GM19372 (cell line): ENCODE measurements around the gene NUDT22.
A peak's percentile ranks its signal among the peaks of the same experiment; 100 is the strongest.
"Not testable (repeated sequence)": the region's sequence is repeated elsewhere in the genome, so short reads cannot be mapped to it uniquely, and the experiment has no call there.

Experiments
- ATAC-seq: cut with Tn5 transposase; IDR thresholded peaks from one replicate; pipeline ENCODE4 v1.9.1; 2021; ENCODE audit warnings: mild to moderate bottlenecking, low read depth, moderate library complexity; ENCODE audit not compliant: unreplicated experiment

Gene NUDT22

DNA sequence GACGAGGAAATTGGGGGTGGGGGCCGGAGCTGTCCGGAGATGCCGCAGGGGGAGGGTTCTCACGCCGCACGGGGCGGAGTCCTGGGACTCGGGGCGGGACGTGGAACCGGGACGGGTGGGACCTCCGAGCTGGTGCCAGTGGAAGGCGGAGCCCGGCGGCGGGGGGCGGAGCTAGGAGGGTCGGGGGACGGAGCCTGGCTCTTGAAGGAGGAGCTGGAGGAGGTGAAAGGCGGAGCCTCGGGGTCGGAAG is 15.1 kb downstream of the NUDT22 start:
- peak; percentile 74 for ATAC-seq

DNA sequence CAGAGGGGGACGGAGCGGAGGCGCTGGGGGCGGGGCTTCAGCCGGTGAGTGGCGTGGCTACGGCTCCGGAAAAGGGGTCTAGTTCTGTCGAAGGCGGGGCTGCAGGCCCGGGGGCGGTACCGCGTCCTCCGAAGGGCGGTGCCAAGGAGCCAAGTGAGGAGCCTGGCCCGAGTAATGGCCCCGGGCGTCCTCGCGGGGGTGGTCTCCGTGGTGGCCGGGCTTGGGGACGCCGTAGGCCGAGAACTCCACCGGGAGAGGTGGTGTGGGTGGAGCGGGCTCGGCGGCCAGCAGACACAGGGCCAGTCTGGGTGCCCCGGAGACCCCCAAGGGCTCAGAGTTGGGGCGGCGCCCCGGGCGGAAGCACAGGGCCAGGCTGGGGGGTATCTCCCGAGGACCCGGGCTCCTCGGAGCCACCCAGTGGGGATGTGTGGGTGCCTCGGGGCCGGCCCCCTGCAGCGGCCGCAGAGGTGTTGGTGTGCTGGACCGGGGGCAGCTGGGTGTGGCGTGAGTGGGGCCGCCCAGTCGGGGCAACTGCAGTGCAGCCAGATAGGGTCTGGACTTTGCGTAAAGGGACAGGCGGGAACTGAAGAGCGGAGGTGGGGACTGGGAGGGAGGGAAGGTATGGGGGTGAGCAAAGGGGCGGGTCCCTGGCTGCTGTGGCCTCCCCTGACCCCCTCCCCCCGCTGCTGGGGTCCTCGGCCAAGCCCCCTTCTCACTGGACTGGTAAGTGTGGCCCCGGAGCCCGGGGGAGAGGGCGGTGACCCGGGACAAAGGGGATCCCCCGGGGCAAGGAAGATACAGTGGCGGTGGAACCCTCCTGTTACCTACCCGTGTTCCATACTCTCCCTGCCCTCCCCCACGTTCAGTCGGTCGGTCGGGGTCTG is 15.7 kb downstream of the NUDT22 start:
- peak; percentile 2 for ATAC-seq

DNA sequence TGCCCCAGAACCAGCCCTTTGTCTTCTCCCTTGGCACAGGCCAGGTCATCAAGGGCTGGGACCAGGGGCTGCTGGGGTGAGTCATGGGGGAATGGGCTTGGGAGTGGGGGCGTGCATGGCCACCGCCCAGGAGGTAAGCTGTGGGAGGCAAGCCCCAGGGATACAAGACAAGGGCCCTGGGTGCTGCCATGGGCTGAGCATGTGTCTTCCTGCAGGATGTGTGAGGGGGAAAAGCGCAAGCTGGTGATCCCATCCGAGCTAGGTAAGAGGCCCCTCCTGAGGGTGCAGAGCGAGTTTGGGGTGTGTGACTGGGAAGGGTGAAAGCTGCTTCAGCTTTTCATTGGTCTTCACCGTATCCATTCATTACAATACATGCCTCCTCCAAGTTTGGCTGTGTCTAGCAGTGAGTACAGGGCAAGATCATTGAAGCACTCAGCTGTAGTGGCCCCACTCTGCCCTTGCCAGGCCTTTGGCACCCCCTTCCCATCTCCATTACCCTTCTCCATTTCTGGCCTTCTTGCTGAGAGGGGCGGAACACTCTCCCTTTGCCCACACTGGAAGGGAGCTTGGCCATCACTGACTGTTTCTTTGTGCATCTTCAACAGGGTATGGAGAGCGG is 17.3 kb downstream of the NUDT22 start:
- no peak for ATAC-seq

DNA sequence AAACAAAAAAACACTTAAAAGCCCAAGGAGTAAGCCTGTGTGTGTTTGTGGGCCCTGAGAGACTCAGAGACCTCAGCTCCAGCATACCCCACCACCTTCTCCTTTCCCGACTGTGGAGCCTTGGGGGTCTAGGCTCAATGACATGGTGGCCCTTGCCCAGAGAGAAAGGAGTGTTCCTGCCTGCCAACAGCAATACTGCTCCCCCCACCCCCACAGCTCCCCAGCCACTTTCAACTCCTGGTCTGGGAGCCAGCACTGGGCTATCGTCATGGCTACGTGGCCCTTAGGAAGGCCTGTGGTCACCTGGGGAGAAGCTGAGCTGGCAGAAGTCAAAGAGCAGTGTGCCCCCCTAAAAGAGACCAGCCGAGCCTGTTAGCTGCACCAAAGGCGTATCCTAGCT is 18.0 kb downstream of the NUDT22 start:
- no peak for ATAC-seq

DNA sequence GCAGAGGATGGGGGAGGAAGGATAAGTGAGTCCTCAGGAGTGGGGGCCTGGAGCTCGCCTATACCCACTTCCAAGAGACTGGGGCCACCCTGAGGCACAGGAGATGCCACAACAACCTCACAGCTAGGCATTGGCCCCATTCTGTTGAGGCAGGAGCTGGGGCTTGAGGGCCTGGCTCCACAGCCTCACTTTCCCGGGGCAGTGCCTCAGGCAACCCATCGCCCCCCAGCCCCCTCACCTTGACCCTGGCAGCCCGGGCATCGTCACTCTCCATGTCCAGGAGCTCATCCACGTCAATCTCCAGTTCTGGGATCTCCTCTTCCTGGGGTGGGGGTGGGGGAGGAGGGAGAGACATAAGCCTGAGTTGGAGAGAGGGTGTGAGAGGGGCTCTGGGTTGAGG is 18.9 kb downstream of the NUDT22 start:
- no peak for ATAC-seq

DNA sequence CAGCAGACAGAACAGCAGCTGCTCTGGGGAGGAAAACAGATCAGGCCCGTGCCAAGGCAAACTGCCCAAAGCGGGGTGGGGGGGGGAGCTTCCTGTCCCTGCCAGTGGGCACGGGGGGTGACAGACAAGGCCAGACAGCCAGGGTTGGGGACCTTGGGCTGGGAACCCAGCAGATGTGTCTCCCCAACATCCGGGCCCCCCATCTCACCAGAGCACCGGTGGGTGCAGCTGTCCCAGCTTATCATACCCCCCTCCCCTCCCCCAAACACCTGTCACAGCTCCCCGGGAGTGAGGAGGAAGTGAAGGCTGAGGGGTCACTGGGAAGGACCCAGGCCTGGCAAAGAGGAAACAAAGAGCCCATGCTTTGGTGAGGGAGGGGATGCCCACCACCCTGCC is 19.3 kb downstream of the NUDT22 start:
- no peak for ATAC-seq

DNA sequence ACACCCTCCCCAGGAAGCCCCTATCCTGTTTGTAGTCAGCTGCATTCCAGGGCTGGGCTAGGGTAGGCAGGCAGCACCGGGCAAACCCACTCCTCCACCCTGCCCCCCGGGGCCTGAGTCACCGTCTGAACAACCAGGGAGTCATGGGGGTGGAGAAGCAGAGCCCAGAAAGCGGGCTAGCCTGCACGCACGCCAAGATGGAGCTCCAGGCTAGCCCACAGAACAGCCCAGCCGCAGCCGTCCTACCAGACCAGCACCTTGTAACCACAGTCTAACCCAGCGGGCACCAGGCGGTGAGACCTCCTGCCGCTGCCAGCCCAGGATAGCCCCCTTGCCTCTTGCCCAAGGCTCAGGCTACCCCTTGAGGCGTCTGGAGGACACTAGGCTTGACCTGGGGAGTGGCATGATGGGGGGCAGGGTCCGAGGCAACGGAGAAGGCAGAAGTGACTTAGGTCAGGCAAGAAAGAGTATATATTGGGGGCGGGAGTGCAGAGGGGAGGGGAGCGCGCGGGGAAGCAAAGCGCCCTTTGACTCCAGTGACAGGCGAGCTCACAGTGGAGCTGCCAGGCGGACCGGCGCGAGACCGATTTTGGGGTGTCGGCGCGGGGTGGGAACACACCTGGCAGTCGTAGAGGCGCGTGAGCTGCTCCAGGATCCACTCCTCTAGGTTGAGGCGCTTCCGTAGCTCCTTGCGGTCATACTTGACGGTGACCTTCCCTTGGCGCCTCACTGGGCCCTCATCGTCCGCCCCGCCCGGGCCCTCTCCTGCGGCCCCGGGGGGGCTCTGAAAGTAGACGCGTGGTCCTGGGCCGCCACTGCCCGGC is 19.9 kb downstream of the NUDT22 start:
- no peak for ATAC-seq

DNA sequence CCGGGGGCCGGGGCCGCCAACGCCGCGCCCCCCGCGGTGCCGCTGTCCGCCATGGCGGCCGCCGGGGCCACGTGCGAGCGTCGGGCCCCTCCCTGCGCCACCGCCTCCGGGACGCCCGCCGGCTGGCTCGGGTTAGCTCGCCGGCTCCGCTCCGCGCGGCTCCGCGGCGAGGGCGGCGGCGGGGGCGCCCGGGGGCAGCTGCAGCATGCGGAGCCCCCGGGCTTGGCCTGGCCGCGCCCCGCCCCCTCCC is 20.5 kb downstream of the NUDT22 start:
- ATAC-seq, result not testable (repeated sequence)

DNA sequence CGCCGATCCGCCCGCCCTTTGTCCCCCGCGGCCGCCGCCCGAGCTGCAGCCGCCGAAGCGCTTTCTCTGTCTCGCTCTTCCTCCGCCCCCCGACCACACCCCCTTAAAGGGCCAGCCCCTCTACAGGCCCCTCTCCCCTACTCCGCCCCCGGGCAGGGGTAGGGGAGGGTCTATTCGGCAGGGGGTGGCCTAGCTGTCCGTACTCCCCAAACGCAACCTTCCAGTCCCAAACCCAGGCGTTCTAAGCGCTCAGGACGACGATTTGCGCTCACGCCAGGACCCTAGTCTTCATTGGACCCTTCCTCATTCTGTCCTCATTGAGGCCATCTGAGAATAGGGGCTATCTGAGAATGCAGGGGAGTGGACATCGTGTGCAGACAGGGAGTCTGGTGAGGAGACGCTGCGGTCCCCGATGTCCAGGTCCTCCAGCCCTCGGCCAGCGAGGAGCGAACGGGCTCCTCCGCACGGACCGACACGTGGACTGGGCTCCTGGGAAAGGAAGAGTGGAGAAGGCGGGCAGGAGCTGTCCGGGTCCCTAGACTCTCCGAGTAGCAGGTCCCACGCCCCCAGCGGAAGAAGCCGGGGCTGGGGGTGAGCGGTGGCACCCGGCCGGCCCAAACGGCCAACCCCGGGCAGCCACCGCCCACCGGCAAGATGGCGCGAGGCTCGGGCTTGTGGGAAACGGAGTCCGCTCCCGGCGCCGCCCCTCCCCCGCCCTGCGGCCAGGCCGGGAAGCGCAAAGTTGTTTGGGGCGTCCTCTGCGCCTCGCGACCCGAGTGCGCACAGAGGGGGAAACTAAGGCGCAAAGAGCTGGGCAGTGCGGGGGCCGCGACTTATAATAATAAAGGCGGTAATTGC is 21.0 kb downstream of the NUDT22 start, which contains the start of gene PPP1R14B:
PPP1R14B (minus strand) TSS at position 73 of the 858 bp plus-strand sequence. CDS start 270 bp downstream, outside the sequence.
- ATAC-seq, result peak; percentile 39

DNA sequence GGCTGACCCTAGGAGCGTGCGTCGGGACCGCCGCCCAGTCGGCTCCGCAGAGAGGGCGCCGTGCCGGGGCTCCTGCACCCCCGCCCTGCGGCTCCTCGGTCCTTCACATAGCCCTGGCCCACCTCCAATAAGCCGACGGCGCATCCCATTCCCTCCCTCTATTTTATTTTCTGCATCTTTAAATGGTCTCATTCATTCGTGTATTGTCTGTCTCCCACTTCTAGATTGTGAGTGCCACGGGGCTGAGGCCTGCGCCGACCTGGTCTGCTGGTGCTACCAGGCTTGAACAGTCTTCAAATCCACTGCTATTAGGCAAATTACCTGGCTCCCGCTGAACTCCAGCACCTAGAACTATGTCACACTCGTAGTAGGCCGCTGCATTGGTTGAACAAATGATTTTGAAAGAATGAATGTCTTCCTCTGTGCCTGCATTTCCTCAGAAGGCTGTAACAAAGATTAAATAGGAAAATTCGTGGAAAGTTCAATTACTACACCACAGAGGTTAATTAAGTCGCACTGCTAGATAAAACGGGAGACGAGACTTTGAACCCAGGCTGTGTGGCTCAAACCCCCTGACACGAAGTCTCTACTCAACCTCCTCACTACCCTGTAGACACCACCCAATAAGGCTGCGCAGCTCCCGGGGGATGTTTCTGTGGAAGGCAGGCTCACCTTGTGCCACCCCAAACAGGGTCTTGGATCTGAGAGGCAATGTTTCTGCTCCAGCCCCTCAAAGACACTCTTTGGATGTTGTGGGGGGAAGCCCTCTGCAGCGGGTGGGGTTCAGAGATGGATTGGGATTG is 21.9 kb downstream of the NUDT22 start:
- no peak for ATAC-seq

DNA sequence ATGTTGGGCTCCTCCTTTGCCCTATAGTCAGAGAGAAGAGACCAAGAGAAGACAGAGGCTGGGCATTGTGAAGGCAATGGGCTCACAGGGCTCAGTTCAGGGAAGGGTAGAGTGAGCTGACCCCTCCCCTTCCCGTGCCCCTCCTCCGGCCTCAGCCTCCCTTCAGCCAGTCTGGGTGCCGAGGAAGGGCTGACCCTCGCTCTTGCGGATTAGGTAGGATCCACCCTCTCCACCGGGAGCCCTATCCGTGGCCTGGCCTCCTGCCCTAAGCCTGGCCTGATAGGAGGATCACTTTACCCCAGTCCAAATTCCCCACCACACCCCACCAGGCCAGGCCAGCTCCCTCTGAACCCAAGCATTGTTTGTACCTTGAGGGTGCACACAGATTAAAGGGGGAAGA is 22.5 kb downstream of the NUDT22 start:
- ATAC-seq, result no peak

DNA sequence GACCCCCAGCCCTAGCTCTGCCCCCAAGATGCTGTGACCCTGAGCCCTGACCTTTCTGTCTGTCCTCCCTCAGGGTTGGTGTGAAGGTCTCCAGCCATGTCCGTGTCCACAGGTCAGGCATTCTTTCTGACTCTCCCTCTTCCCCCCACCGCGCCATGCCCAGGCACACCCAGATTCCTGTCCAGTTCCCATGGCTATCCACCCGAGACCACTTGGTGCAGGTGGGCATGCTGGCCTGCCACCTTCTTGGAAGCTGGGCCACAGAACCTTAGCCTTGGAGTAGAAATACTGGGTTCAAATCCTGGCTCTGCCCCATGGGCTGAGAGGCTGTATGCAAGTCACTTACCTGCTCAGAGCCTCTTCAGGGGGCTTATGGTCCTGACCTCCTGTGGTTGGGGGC is 23.0 kb downstream of the NUDT22 start:
- ATAC-seq, result no peak

DNA sequence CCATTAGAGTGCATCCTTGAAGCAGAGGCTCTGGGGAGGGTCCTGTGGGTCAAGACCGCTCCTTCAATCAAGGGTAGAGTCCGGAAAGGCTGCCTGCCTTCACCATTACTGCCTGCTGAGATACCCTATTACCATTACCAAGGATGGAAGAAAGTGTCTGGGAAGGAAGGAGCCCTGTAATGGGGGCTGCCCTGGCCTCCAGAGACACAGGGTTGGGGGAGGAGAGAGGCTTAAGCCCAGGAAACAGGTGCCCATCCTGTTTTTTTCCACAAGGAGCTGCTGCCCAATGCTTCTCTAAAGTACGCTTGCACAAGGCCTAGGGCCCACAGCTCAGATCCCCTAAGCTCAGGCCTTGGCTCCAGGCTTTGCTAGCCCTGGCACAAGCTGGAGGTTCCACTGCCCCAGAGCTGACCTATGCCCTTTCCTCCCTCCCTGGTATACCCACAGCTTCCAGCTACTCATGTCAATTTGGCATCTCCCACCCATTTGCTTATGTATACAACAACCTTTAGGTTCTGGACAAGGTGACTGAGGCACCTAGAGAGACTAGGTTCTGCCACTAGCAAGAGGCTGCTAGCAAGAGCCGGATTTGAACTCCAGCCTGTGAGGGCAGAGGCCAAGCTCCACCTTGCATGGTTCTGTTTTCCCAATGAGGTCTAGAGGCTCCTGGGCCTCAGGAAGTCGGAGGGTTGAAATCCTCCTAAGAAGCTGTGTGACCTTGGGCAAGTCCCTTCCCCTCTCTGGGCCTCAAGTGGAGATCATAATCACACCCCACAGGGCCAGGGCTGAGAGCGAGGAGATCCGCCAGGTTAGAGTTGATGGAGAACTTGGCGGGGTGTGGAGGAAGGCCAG is 23.7 kb downstream of the NUDT22 start:
- no peak for ATAC-seq

DNA sequence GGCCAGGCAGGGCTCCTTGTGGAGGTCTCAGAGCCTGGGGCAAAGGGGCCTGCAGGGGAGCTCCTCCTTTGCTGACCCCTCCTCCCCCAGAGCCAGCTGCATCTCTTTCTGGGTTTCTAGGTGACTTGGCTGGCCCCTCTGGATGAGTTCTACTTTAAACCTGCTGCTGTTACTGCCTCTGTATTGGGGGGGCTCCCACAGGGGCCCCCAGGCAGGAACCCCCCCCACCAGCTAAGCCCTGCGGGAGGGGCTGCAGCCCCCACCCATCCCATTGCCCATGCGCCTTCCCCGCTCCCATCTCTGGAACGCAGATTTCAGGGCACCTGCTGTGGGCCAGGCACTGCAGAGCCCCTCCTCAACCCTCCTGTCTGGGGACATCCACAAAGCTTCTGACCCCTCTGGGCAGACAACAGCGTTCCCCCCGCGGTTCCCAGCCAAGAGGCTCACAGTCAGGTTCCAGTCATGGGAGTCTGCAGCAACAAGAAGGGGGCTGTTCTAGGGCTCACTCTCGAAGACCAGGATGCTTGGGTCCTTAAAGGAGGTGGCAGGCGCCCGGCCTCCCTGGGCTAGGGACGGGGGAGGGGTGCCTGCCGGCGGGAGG is 24.4 kb downstream of the NUDT22 start:
- no peak for ATAC-seq

DNA sequence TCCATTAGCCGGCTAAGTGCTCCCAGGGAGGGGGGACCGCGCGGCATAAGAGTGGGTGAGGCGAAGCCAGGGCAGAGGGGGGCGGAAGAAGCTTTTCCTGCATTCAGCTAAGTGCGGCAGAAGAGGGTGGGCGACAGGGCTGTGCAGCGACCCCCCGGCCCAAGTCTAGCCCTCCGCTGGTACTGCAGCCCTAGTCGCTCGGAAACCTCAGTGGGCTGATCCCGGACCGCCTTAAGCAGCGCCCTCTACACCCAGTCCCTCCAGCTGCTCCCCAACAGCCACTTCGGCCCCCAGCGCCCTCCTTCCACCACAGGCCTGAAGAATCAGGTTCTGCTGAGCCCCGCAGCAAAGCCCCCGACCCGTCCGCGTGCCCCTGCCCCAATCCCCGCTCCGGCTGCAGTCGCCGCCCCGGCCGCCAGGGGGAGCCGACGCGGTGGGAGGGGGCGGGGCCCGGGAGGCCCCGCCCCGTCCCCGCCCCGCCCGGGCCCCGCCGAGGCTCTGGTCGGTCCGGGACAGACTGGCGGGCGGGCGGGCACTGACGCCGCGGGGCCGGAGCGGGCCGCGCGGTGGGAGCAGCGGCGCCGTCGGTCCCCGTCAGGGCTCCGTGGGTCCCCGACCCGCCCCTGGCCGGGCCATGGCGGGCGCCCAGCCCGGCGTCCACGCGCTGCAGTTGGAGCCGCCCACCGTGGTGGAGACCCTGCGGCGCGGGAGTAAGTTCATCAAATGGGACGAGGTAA is 25.1 kb downstream of the NUDT22 start, which contains the start of gene PLCB3:
PLCB3 (plus strand) TSS at position 515 of the 737 bp plus-strand sequence; CDS start at position 635, 120 bp downstream.
- no peak for ATAC-seq

DNA sequence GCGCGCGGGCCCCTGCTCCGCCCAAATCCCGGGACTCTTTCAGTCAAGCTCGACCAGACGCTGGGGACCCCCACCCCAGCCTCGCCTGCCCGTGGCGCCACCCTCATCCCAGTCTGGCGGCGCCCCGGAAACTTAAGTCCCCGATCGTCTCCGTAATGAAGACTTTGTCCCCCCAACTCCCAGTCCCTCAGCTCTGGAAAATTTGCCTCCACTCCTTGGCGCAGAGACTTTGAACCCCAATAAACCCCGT is 25.6 kb downstream of the NUDT22 start:
- ATAC-seq, result no peak

DNA sequence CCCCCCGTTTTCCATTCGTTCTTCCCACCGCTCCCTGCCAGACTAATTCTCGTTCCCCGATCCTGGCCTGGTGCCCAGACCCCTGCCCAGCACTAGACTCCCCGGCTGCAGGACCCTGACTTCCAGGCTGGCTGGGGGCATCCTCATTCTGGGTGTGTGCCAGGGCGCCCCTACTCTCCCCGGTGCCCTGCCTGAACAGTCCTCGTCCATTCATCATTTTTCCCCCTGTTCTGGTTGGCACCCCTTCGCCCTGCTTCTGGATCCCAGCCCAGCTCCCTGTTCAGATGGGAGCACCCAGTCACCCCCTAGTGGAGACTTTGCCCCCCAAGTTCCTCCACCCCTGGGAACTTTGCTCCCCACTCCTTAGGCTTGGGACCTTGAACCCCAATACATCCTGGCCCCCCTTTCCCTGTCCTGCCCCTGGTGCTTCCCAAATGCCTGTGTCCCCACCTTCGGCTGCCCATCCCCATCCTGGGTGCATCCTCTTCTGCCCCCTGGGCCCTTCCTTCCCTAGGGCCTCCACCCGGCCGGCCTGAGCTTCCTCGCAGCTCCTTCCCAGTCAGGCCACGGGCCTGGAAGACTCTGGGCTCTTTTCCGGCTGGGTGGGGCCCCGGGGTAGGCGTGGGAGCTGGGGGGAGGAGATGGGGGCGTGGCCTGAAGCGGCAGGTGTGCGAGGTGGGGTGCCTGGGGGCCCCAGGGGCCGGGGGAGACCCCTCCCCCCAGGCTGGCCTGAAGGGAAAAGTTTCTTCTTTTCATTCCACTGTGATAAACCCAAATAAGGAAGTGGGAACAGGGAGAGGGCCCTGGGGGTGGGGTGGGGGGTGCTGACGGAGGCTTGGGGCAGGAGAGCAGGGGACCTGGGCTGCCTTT is 26.2 kb downstream of the NUDT22 start:
- no peak for ATAC-seq
